K562 (cell line): ENCODE data around the gene CD302. TPM values are rescaled to one million over a fixed set of nuclear protein-coding genes. Genes with fewer than 3 reads are reported as not detected.

Experiments used
- ATAC-seq: fragments of 200-7000 bp; cut with Tn5 transposase; 3 replicates; pipeline ENCODE4 v1.9.1; 2020; ENCODE audit warnings: moderate library complexity
- BruUV-seq: library from RNA; stranded (reverse); fragments of 400-500 nt; replicated peaks from 2 replicates; lab custom pipeline; 2021; lab: Mats Ljungman, UMichigan
- CTCF ChIA-PET: fragments of 300-600 bp; formaldehyde crosslinking; extraction: SDS; loops from one replicate; lab custom pipeline; 2021; ENCODE audit warnings: low intra/inter-chr PET ratio; lab: Yijun Ruan, JAX
- POLR2A ChIA-PET: fragments of 300-600, 350-650 bp; sonication (Branson Sonifier 250); formaldehyde crosslinking; extraction: SDS; loops from one replicate; lab custom pipeline; 2021; ENCODE audit warnings: antibody characterized with exemption, inconsistent platforms; lab: Yijun Ruan, JAX
- DNase-seq, 4 experiments: peaks; one replicate each; pipeline versions ENCODE4 v3.0.0 to v3.0.0-alpha.2; 2011 to 2018; ENCODE audit warnings: low spot score in 3 of 4, mixed read lengths in 3 of 4; ENCODE audit errors: extremely low read depth in 1 of 4
- FAIRE-seq: peaks from 2 replicates; lab custom pipeline; 2011; peaks lifted over from hg19 to GRCh38; lab: Jason Lieb, UNC
- H2AFZ ChIP-seq: 2 replicates; pipeline ENCODE4 v1.6.0; 2011; ENCODE audit warnings: low read depth, low read length, control low read depth, inconsistent platforms
- H3K27ac ChIP-seq: fragments of 200-600 bp; 3 replicates; pipeline ENCODE4 v1.8.0; 2011; ENCODE audit warnings: low read depth, mild to moderate bottlenecking, control low read depth, inconsistent platforms, low read length, moderate library complexity, mixed read lengths; ENCODE audit errors: extremely low read depth
- H3K27me3 ChIP-seq, 2 experiments: fragments of 300-600 bp in 1 of 2; 2 replicates in 1 of 2; 3 replicates in 1 of 2; pipeline versions ENCODE4 v1.6.0 to v1.8.0; 2011; ENCODE audit warnings: inconsistent platforms in 2 of 2, low read length in 2 of 2, mild to moderate bottlenecking in 1 of 2, mixed read lengths in 1 of 2, moderate library complexity in 1 of 2; ENCODE audit not compliant: control insufficient read depth in 2 of 2, insufficient read depth in 2 of 2
- H3K36me3 ChIP-seq: fragments of 300-600 bp; 3 replicates; pipeline ENCODE4 v1.8.0; 2011; ENCODE audit warnings: mild to moderate bottlenecking, low read length, inconsistent platforms; ENCODE audit not compliant: control insufficient read depth, insufficient read depth
- H3K4me1 ChIP-seq, 2 experiments: fragments of 200-600 bp in 1 of 2; replicated peaks in 1 of 2; 2 replicates in 1 of 2; 3 replicates in 1 of 2; pipeline versions ENCODE4 v1.5.1 to v1.8.0; 2011; ENCODE audit warnings: inconsistent platforms in 2 of 2, low read length in 2 of 2, mild to moderate bottlenecking in 1 of 2, mixed read lengths in 1 of 2, moderate library complexity in 1 of 2; ENCODE audit not compliant: control insufficient read depth in 2 of 2, insufficient read depth in 2 of 2
- H3K4me2 ChIP-seq: 2 replicates; pipeline ENCODE4 v1.6.1; 2011; ENCODE audit warnings: low read length, control low read depth, inconsistent platforms, mixed read lengths; ENCODE audit not compliant: insufficient read depth
- H3K4me3 ChIP-seq: fragments of 200-600 bp; sonication (generic), shearing (Covaris generic); 2 replicates; pipeline ENCODE4 v1.5.1; 2016; ENCODE audit warnings: control low read depth, inconsistent platforms
- H3K79me2 ChIP-seq: fragments of 200-600 bp; 3 replicates; pipeline ENCODE4 v1.8.0; 2011; ENCODE audit warnings: low read length, inconsistent platforms; ENCODE audit not compliant: control insufficient read depth, insufficient read depth
- H3K9ac ChIP-seq, 2 experiments: 2 replicates each; pipeline versions ENCODE4 v1.6.0 to v1.6.1; 2011; ENCODE audit warnings: low read depth in 2 of 2, low read length in 2 of 2, control low read depth in 1 of 2, inconsistent platforms in 1 of 2, mild to moderate bottlenecking in 1 of 2, mixed read lengths in 1 of 2; ENCODE audit not compliant: insufficient read depth in 1 of 2
- H3K9me1 ChIP-seq: one replicate; pipeline ENCODE4 v1.6.0; 2011; ENCODE audit warnings: inconsistent platforms, mild to moderate bottlenecking, low read length, moderate library complexity; ENCODE audit not compliant: control insufficient read depth, insufficient read depth
- H3K9me3 ChIP-seq: replicated peaks from 2 replicates; pipeline ENCODE4 v1.5.1; 2011; ENCODE audit warnings: low read depth, low read length, inconsistent platforms; ENCODE audit not compliant: control insufficient read depth, insufficient read depth
- H4K20me1 ChIP-seq: replicated peaks from 2 replicates; pipeline ENCODE4 v1.6.1; 2011; ENCODE audit warnings: low read length, inconsistent platforms, mixed read lengths; ENCODE audit not compliant: control insufficient read depth, insufficient read depth
- CHD2 ChIP-seq: IDR thresholded peaks from 2 replicates; pipeline ENCODE4 v1.6.1; 2011; ENCODE audit warnings: low read depth, low read length
- NFATC3 ChIP-seq: fragments of 450-650 bp; IDR thresholded peaks from 2 replicates; pipeline ENCODE4 v1.6.1; 2017; ENCODE audit warnings: mild to moderate bottlenecking
- POLR2A ChIP-seq: fragments of 450-650 bp; conservative IDR thresholded peaks from 2 replicates; pipeline ENCODE4 v1.6.1; 2016
- POLR2B ChIP-seq: fragments of 450-650 bp; IDR thresholded peaks from 2 replicates; pipeline ENCODE4 v1.6.1; 2018; ENCODE audit warnings: low read depth; ENCODE audit not compliant: partially characterized antibody
- SP1 ChIP-seq: sonication (generic); formaldehyde crosslinking; IDR thresholded peaks from 2 replicates; pipeline ENCODE4 v1.8.1; 2022; ENCODE audit warnings: mild to moderate bottlenecking, missing genetic modification reagents
- ZNF282 ChIP-seq: sonication (generic); formaldehyde crosslinking; IDR thresholded peaks from 2 replicates; pipeline ENCODE4 v1.8.1; 2023; ENCODE audit warnings: missing genetic modification reagents
- ZNF449 ChIP-seq: fragments of 250-450 bp; sonication (Bioruptor Pico); IDR thresholded peaks from 2 replicates; pipeline ENCODE4 v1.8.0; 2022; ENCODE audit warnings: moderate library complexity, mild to moderate bottlenecking, inconsistent platforms
- WGBS: fragments of 100-300 bp; shearing (Covaris generic); methylation state at CpG from one replicate; pipeline ENCODE4 v1.1.6; 2016; ENCODE audit warnings: low coverage, mixed read lengths; ENCODE audit not compliant: insufficient coverage; ENCODE audit errors: missing lambda C conversion rate; 5-methylcytosine and 5-hydroxymethylcytosine counted together
- in situ Hi-C: fragments of 300-500 bp; cut with MboI; formaldehyde crosslinking; loops from 4 replicates; pipeline ENCODE4 v1.15.0; 2018; ENCODE audit warnings: inconsistent platforms, mixed read lengths
- intact Hi-C: fragments of 100-400 bp; cut with micrococcal nuclease; formaldehyde crosslinking; loops from 2 replicates; pipeline ENCODE4 v1.14.2; 2022
- polyA plus RNA-seq, 8 experiments: library from polyadenylated mRNA; depleted of rRNA in 4 of 8; stranded (reverse) in 5 of 8; unstranded in 3 of 8; fragments of >200 nt; fragmentation: Nextera tagmentation in 2 of 8; fragmentation: Illumina TruSeq in 1 of 8; extraction: Ambion mirVana in 2 of 8; extraction: Trizol in 1 of 8; gene quantifications; 2 replicates each; pipeline versions ENCODE4 v1.2.1 to v1.2.3, GENCODE V29; 2011 to 2014; ENCODE audit warnings: inconsistent platforms in 1 of 8, missing spikeins in 1 of 8
- total RNA-seq, 7 experiments: library from RNA; depleted of rRNA in 6 of 7; stranded (reverse); fragments of >200 nt in 6 of 7; fragmentation: Illumina TruSeq in 2 of 7; extraction: Trizol in 2 of 7; gene quantifications; 2 replicates each; pipeline versions ENCODE4 v1.2.1 to v1.2.3, GENCODE V29; 2011 to 2021; ENCODE audit warnings: low replicate concordance in 1 of 7
- TF ChIP-seq, protein P1 (sequence below): sonication (generic); formaldehyde crosslinking; IDR thresholded peaks from 2 replicates; pipeline ENCODE4 v1.8.0; 2022; ENCODE audit warnings: mild to moderate bottlenecking, missing genetic modification reagents, borderline replicate concordance
- TF ChIP-seq, protein P2 (sequence below): IDR thresholded peaks from 2 replicates; pipeline ENCODE4 v1.6.1; 2014; ENCODE audit warnings: antibody characterized with exemption

The CD302 gene
- total and polyA plus RNA-seq, 9 of the 15 experiments (the other 6 are each of a cell fraction or from before 2014, with no cell fraction given): 0.03 to 0.07 (median 0.04) TPM; not detected in 5

DNA sequence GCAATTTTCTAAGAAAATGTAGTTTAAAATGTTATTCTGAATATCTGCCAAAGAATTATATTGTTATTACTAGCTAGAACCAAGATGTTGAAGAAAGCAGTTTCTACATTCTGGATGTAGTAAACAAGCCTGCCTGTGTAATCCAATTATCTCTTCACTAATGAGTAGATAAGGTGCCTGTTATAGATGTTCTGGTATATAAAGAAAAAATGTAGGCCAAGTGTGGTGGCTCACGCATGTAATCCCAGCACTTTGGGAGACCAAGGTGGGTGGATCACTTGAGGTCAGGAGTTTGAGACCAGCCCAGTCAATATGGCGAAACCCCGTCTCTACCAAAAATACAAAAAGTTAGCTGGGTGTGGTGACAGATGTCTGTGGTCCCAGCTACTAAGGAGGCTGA is 28.9 kb downstream of the CD302 start:
- DNase-seq (no peak), ATAC-seq (no peak), FAIRE-seq (no peak)
- peaks cover 62% of the 10 kb centered on the region for H3K36me3 ChIP-seq
- ChIA-PET POLR2A (no interaction called here), CTCF (no interaction called here)
- H4K20me1 ChIP-seq: no peaks in the 10 kb centered on the region
- TF ChIP-seq NFATC3: no peak
- no peak for TF ChIP-seq SP1
- no peak for TF ChIP-seq ZNF282 (CRISPR knock-in tag)
- TF ChIP-seq, protein P1, sequence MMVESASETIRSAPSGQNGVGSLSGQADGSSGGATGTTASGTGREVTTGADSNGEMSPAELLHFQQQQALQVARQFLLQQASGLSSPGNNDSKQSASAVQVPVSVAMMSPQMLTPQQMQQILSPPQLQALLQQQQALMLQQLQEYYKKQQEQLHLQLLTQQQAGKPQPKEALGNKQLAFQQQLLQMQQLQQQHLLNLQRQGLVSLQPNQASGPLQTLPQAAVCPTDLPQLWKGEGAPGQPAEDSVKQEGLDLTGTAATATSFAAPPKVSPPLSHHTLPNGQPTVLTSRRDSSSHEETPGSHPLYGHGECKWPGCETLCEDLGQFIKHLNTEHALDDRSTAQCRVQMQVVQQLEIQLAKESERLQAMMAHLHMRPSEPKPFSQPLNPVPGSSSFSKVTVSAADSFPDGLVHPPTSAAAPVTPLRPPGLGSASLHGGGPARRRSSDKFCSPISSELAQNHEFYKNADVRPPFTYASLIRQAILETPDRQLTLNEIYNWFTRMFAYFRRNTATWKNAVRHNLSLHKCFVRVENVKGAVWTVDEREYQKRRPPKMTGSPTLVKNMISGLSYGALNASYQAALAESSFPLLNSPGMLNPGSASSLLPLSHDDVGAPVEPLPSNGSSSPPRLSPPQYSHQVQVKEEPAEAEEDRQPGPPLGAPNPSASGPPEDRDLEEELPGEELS (CRISPR knock-in tag): no peak
- no peak for TF ChIP-seq ZNF449 (CRISPR knock-in tag)
- TF ChIP-seq POLR2B: no peak
- no peak for TF ChIP-seq POLR2A
- TF ChIP-seq CHD2: no peak
- TF ChIP-seq, protein P2, sequence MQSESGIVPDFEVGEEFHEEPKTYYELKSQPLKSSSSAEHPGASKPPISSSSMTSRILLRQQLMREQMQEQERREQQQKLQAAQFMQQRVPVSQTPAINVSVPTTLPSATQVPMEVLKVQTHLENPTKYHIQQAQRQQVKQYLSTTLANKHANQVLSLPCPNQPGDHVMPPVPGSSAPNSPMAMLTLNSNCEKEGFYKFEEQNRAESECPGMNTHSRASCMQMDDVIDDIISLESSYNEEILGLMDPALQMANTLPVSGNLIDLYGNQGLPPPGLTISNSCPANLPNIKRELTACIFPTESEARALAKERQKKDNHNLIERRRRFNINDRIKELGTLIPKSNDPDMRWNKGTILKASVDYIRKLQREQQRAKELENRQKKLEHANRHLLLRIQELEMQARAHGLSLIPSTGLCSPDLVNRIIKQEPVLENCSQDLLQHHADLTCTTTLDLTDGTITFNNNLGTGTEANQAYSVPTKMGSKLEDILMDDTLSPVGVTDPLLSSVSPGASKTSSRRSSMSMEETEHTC: no peak
- no peaks in the 10 kb centered on the region for H3K27me3 ChIP-seq
- intact Hi-C loops (no loop called here), in situ Hi-C loops (no loop called here)
- H3K9me1 ChIP-seq: no peaks in the 10 kb centered on the region
- no peaks in the 10 kb centered on the region for H3K4me1 ChIP-seq
- no peak overlapping the region for H3K4me2 ChIP-seq
- no peak overlapping the region for H3K4me3 ChIP-seq
- no peak overlapping the region for H3K27ac ChIP-seq
- 94% methylated on average over 3 of the region's 3 CpGs for WGBS
- no peak overlapping the region for H2AFZ ChIP-seq
- no peak overlapping the region for H3K9ac ChIP-seq
- no peaks in the 10 kb centered on the region for H3K9me3 ChIP-seq
- no TSS peak for BruUV-seq
- H3K79me2 ChIP-seq: no peaks in the 10 kb centered on the region
